Mesendoderm (in vitro differentiated cells): ENCODE measurements around the gene LRRC45.

Experiments
- DNase-seq: peaks from one replicate; pipeline ENCODE4 v3.0.0; 2013
- H2AK5ac ChIP-seq: 2 replicates; pipeline ENCODE4 v1.6.1; 2013; ENCODE audit warnings: low read length, inconsistent platforms
- H2BK120ac ChIP-seq: 2 replicates; pipeline ENCODE4 v1.6.1; 2013; ENCODE audit warnings: low read depth, mild to moderate bottlenecking, low read length, moderate library complexity, mixed read lengths
- H2BK15ac ChIP-seq: replicated peaks from 2 replicates; pipeline ENCODE4 v1.6.1; 2013; ENCODE audit warnings: low read depth, mild to moderate bottlenecking, moderate library complexity
- H2BK5ac ChIP-seq: 2 replicates; pipeline ENCODE4 v1.6.1; 2013; ENCODE audit warnings: low read length, inconsistent platforms
- H3K18ac ChIP-seq: 2 replicates; pipeline ENCODE4 v1.6.1; 2013; ENCODE audit warnings: mild to moderate bottlenecking, low read length, mixed read lengths
- H3K23ac ChIP-seq: one replicate; pipeline ENCODE4 v1.6.1; 2013; ENCODE audit warnings: low read length
- H3K27ac ChIP-seq: 2 replicates; pipeline ENCODE4 v1.5.1; 2013; ENCODE audit warnings: low read depth, mild to moderate bottlenecking, inconsistent platforms, low read length, moderate library complexity
- H3K27me3 ChIP-seq: 2 replicates; pipeline ENCODE4 v1.6.1; 2013; ENCODE audit warnings: low read length, control low read depth, mild to moderate bottlenecking, inconsistent platforms; ENCODE audit not compliant: insufficient read depth, poor library complexity
- H3K36me3 ChIP-seq: 2 replicates; pipeline ENCODE4 v1.6.1; 2013; ENCODE audit warnings: low read length, inconsistent platforms; ENCODE audit not compliant: control insufficient read depth, insufficient read depth
- H3K4ac ChIP-seq: one replicate; pipeline ENCODE4 v1.6.1; 2013; ENCODE audit warnings: low read depth, mild to moderate bottlenecking, low read length, moderate library complexity
- H3K4me1 ChIP-seq: 2 replicates; pipeline ENCODE4 v1.6.1; 2013; ENCODE audit warnings: low read depth, low read length, inconsistent platforms; ENCODE audit not compliant: control insufficient read depth
- H3K4me2 ChIP-seq: 2 replicates; pipeline ENCODE4 v1.6.1; 2013; ENCODE audit warnings: low read length
- H3K4me3 ChIP-seq: 2 replicates; pipeline ENCODE4 v1.5.1; 2013; ENCODE audit warnings: mild to moderate bottlenecking, low read length
- H3K56ac ChIP-seq: one replicate; pipeline ENCODE4 v1.6.1; 2013; ENCODE audit warnings: low read length
- H3K79me1 ChIP-seq: 2 replicates; pipeline ENCODE4 v1.6.1; 2013; ENCODE audit warnings: low read length, inconsistent platforms
- H3K79me2 ChIP-seq: 2 replicates; pipeline ENCODE4 v1.6.1; 2013; ENCODE audit warnings: mild to moderate bottlenecking, low read length; ENCODE audit not compliant: control insufficient read depth, insufficient read depth
- H3K9ac ChIP-seq: 2 replicates; pipeline ENCODE4 v1.6.1; 2013; ENCODE audit warnings: low read length, inconsistent platforms
- H4K5ac ChIP-seq: one replicate; pipeline ENCODE4 v1.6.1; 2013; ENCODE audit warnings: low read length
- H4K8ac ChIP-seq: one replicate; pipeline ENCODE4 v1.6.1; 2013; ENCODE audit warnings: low read depth, mild to moderate bottlenecking, control low read depth, low read length, moderate library complexity
- WGBS: extraction: QIAGEN DNeasy Blood & Tissue Kit; methylation state at CpG from one replicate; pipeline ENCODE4 v1.1.7; 2013; ENCODE audit warnings: low lambda C conversion rate, missing lambda C conversion rate; ENCODE audit not compliant: insufficient coverage; ENCODE audit errors: extremely low coverage; 5-methylcytosine and 5-hydroxymethylcytosine counted together

The LRRC45 gene

DNA sequence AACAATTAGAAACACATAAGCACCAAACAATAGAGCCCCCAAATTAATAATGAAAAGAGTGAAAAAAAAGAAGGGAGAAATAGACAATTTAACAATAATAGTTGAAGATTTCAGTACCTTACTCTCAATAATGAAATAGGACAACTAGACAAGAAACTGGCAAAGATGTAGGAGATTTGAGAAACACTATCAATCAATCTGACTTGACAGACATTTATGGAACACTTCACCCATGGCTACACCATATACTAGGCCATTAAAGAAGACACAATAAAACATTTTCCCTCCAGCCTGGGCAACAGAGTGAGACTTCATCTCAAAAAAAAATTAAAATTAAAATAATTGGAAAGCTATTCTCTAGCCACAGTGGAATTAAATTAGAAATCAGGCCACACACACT is 47.5 kb downstream of the LRRC45 start:
- H3K79me1 ChIP-seq = no peaks in the 10 kb centered on the region
- H3K56ac ChIP-seq = no peak overlapping the region
- H4K5ac ChIP-seq = no peak overlapping the region
- no peak overlapping the region for H2BK5ac ChIP-seq
- no peak overlapping the region for H3K4ac ChIP-seq
- no peak overlapping the region for H3K27ac ChIP-seq
- no peak overlapping the region for H3K4me2 ChIP-seq
- H3K23ac ChIP-seq = no peak overlapping the region
- H3K79me2 ChIP-seq = no peaks in the 10 kb centered on the region
- no peak overlapping the region for H3K4me3 ChIP-seq
- no peak overlapping the region for H2BK120ac ChIP-seq
- H2AK5ac ChIP-seq = no peak overlapping the region
- no peaks in the 10 kb centered on the region for H3K27me3 ChIP-seq
- no peak for DNase-seq
- no peak overlapping the region for H3K9ac ChIP-seq
- H3K18ac ChIP-seq = no peak overlapping the region
- no peak overlapping the region for H2BK15ac ChIP-seq
- H3K36me3 ChIP-seq = no peaks in the 10 kb centered on the region
- no peak overlapping the region for H4K8ac ChIP-seq
- no peaks in the 10 kb centered on the region for H3K4me1 ChIP-seq

DNA sequence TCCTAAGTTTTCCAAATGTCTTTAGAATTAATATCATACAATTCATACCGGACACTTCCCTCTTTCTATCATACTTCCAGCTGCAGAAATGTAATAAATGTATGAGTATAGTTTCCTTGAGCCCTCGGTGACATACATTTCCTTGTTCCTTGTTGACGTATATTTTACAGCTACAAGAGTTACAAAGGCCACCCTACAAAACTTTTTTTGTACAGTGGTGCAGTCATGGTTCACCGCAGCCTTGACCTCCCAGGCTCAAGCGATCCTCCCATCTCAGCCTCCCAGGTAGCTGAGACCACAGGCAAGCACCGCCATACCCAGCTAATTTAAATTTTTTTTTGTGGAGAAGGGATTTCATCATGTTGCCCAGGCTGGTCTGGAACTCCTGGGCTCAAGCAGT is 49.7 kb downstream of the LRRC45 start:
- no peak overlapping the region for H2AK5ac ChIP-seq
- no peak overlapping the region for H3K9ac ChIP-seq
- no peaks in the 10 kb centered on the region for H3K27me3 ChIP-seq
- H3K4me2 ChIP-seq = no peak overlapping the region
- no peaks in the 10 kb centered on the region for H3K79me2 ChIP-seq
- H3K27ac ChIP-seq = no peak overlapping the region
- no peak overlapping the region for H3K18ac ChIP-seq
- H3K4me1 ChIP-seq = no peaks in the 10 kb centered on the region
- no peak for DNase-seq
- H3K36me3 ChIP-seq = no peaks in the 10 kb centered on the region
- no peaks in the 10 kb centered on the region for H3K79me1 ChIP-seq
- H2BK5ac ChIP-seq = no peak overlapping the region
- H3K4ac ChIP-seq = no peak overlapping the region
- no peak overlapping the region for H2BK120ac ChIP-seq
- no CpG with 5 or more reads among the region's 6 CpGs for WGBS
- no peak overlapping the region for H2BK15ac ChIP-seq
- H4K8ac ChIP-seq = no peak overlapping the region
- H3K56ac ChIP-seq = no peak overlapping the region
- no peak overlapping the region for H3K4me3 ChIP-seq
- no peak overlapping the region for H3K23ac ChIP-seq
- H4K5ac ChIP-seq = no peak overlapping the region

DNA sequence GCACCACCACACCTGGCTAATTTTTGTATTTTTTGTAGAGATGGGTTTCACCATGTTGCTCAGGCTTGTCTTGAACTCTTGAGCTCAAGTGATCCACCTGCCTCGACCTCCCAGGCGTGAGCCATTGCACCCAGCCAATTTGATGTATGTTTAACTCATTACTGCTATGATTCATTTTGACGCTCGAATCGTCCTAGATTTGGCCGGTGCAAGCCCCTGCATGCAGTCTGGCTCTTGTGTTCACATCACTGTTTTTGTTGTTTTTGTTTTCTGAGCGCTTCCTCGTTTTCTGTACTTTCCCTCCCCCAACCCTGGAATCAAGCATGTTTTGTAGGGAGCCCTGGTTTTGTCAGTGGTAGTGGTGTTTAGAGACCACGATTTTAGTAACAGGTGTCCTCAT is 50.3 kb downstream of the LRRC45 start:
- no peak overlapping the region for H2BK5ac ChIP-seq
- H3K4me3 ChIP-seq = no peak overlapping the region
- DNase-seq = no peak
- H2BK120ac ChIP-seq = no peak overlapping the region
- no peak overlapping the region for H3K56ac ChIP-seq
- no peaks in the 10 kb centered on the region for H3K36me3 ChIP-seq
- no CpG with 5 or more reads among the region's 9 CpGs for WGBS
- H3K23ac ChIP-seq = no peak overlapping the region
- H3K27me3 ChIP-seq = no peaks in the 10 kb centered on the region
- no peaks in the 10 kb centered on the region for H3K4me1 ChIP-seq
- no peak overlapping the region for H3K27ac ChIP-seq
- H3K79me1 ChIP-seq = no peaks in the 10 kb centered on the region
- H3K79me2 ChIP-seq = no peaks in the 10 kb centered on the region
- no peak overlapping the region for H2BK15ac ChIP-seq
- H4K5ac ChIP-seq = no peak overlapping the region
- no peak overlapping the region for H4K8ac ChIP-seq
- no peak overlapping the region for H3K9ac ChIP-seq
- no peak overlapping the region for H2AK5ac ChIP-seq
- no peak overlapping the region for H3K18ac ChIP-seq
- H3K4me2 ChIP-seq = no peak overlapping the region
- H3K4ac ChIP-seq = no peak overlapping the region

DNA sequence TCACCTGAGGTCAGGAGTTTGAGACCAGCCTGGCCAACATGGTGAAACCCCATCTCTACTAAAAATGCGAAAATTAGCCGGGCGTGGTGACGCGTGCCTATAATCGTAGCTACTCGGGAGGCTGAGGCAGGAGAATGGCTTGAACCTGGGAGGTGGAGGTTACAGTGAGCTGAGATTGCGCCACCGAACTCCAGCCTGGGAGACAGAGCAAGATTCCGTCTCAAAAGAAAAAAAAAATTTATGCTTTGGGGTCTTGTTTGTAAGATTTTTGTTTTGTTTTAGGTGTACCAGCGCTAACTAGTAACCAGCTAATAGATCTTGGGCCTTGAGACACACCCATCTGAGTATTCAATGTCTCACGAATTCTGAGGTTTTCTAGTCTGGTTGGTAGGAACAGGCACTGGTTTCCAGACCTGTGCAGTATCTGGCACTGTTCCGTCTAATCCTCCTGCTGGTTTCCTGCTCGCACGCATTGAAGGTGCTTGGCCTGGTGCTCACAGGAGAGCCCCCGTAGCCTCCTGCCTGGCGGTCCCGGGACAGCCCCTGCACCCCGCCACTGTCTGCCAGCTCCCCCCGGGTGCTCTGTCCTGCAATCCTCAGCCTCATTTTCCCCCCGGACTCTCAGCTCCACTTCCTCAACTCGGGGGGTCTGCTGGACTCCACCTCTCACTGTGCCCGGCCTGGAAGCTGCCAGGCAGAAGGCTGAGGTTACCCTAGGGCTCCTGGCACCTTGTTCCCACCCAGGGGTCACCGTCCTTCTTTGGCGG is 53.1 kb downstream of the LRRC45 start:
- Histone ChIP-seq H3K18ac (no peak overlapping the region), H3K27ac (peak overlapping the region; percentile 18), H3K4me1 (no peaks in the 10 kb centered on the region), H3K36me3 (peaks cover 15% of the 10 kb centered on the region), H4K5ac (no peak overlapping the region), H2BK120ac (no peak overlapping the region), H3K4me2 (no peak overlapping the region), H2BK5ac (no peak overlapping the region), H3K79me1 (no peaks in the 10 kb centered on the region), H3K56ac (no peak overlapping the region), H3K79me2 (no peaks in the 10 kb centered on the region), H3K4ac (no peak overlapping the region), H3K4me3 (no peak overlapping the region), H3K9ac (no peak overlapping the region), H3K23ac (no peak overlapping the region), H2BK15ac (no peak overlapping the region), H4K8ac (no peak overlapping the region), H3K27me3 (no peaks in the 10 kb centered on the region), H2AK5ac (no peak overlapping the region)
- no peak for DNase-seq
- no CpG with 5 or more reads among the region's 25 CpGs for whole genome bisulfite sequencing

DNA sequence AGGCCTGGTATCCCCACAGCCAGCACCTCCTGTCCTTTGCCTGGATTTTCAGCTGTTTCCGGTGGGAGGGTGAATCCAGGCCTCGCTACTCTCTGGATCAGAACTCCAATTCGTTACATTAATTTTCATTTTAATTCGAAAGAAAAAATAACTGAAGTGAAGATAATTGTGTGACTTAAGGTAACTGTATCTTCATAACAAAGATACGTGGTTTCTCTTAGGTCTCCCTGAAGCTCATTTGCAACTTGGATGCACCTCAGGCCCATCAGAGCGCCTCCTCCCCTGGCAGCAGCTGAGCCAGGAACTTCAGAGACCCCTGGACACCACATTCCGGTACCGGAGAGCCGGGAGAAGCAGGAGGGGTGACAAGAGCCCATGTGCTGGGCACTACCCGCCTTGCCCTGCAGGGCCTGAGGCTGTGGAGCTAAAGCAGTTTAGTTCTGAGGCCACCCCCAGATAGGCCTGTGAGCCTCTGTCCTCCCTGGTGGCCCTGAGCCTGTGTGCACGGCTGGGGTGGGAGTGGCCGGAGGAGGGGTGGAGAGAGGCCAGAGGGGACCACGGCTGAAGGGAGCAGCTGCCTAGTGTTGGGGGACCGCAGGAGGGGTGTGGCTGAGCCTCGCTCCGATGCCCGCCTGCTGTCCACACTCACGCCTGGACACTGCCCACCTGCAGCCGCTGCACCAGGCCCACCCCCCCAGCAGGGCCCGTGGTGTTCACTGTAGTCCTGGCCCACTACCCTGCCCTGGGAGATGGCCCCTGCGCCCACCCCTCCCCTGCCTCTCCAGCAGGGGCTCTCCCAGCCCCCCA is 53.9 kb downstream of the LRRC45 start:
- no peak overlapping the region for H2AK5ac ChIP-seq
- no peak overlapping the region for H4K8ac ChIP-seq
- H3K79me2 ChIP-seq = no peaks in the 10 kb centered on the region
- H3K4me1 ChIP-seq = no peaks in the 10 kb centered on the region
- H2BK15ac ChIP-seq = no peak overlapping the region
- H3K56ac ChIP-seq = no peak overlapping the region
- H3K27me3 ChIP-seq = no peaks in the 10 kb centered on the region
- H3K23ac ChIP-seq = no peak overlapping the region
- H3K18ac ChIP-seq = no peak overlapping the region
- no peak overlapping the region for H2BK120ac ChIP-seq
- no peak overlapping the region for H3K4me2 ChIP-seq
- no peak overlapping the region for H3K4ac ChIP-seq
- no peak overlapping the region for H3K9ac ChIP-seq
- H4K5ac ChIP-seq = no peak overlapping the region
- peaks cover 20% of the 10 kb centered on the region for H3K36me3 ChIP-seq
- H3K79me1 ChIP-seq = no peaks in the 10 kb centered on the region
- no peak overlapping the region for H2BK5ac ChIP-seq
- H3K4me3 ChIP-seq = no peak overlapping the region
- peak overlapping the region; percentile 18 for H3K27ac ChIP-seq
- no peak for DNase-seq
- no CpG with 5 or more reads among the region's 21 CpGs for WGBS
